D721Med (cell line): ENCODE data around the gene ALDH3B1.

Experiments used
- DNase-seq: peaks from one replicate; pipeline ENCODE4 v3.0.0; 2011; ENCODE audit warnings: low spot score; ENCODE audit not compliant: insufficient read length
- FAIRE-seq: peaks from 2 replicates; lab custom pipeline; 2011; peaks lifted over from hg19 to GRCh38; lab: Jason Lieb, UNC
- TF ChIP-seq, protein P1 (sequence below): IDR thresholded peaks from 2 replicates; pipeline ENCODE4 v1.5.1; 2012; ENCODE audit warnings: mild to moderate bottlenecking, control low read depth; ENCODE audit not compliant: insufficient read depth; ENCODE audit errors: missing control alignments

The ALDH3B1 gene

DNA sequence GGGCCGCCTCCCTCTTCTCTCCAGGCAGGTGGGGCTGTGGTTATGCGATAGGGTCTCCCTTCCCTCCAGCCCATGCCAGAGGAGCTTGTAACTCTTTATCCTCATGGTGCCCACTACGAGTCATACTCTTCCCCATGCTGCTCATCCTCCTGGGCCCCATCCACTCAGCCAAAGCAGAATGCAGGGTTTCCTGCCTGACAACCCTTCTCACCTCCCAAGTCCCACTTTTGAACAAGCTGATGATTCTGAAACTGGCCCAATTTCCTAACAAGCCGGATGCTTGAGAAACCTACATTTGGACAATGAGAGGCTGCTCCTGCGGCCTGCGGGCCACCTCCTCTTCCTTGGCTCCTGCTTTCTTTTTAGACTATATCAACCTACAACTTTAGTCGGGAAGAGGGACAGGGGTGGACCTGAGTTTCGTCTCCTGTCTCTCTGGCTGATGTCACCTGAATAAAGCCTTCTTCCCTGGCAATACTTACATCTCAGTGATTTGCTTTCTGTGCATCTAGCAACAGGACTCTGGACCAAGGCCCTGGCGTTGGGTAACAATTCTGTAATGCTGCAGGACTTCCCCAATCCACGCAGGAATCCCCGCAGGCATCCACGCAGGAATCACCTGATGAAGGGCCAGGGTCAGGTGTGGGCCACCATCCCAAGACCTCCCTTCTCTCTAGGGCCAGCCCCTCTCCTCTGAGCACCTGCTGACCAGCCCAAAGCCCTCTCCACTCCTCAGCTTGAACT, 18.8 kb downstream of the ALDH3B1 start:
- FAIRE-seq = no peak
- TF ChIP-seq, protein P1, sequence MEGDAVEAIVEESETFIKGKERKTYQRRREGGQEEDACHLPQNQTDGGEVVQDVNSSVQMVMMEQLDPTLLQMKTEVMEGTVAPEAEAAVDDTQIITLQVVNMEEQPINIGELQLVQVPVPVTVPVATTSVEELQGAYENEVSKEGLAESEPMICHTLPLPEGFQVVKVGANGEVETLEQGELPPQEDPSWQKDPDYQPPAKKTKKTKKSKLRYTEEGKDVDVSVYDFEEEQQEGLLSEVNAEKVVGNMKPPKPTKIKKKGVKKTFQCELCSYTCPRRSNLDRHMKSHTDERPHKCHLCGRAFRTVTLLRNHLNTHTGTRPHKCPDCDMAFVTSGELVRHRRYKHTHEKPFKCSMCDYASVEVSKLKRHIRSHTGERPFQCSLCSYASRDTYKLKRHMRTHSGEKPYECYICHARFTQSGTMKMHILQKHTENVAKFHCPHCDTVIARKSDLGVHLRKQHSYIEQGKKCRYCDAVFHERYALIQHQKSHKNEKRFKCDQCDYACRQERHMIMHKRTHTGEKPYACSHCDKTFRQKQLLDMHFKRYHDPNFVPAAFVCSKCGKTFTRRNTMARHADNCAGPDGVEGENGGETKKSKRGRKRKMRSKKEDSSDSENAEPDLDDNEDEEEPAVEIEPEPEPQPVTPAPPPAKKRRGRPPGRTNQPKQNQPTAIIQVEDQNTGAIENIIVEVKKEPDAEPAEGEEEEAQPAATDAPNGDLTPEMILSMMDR = no peak
- DNase-seq = no peak

DNA sequence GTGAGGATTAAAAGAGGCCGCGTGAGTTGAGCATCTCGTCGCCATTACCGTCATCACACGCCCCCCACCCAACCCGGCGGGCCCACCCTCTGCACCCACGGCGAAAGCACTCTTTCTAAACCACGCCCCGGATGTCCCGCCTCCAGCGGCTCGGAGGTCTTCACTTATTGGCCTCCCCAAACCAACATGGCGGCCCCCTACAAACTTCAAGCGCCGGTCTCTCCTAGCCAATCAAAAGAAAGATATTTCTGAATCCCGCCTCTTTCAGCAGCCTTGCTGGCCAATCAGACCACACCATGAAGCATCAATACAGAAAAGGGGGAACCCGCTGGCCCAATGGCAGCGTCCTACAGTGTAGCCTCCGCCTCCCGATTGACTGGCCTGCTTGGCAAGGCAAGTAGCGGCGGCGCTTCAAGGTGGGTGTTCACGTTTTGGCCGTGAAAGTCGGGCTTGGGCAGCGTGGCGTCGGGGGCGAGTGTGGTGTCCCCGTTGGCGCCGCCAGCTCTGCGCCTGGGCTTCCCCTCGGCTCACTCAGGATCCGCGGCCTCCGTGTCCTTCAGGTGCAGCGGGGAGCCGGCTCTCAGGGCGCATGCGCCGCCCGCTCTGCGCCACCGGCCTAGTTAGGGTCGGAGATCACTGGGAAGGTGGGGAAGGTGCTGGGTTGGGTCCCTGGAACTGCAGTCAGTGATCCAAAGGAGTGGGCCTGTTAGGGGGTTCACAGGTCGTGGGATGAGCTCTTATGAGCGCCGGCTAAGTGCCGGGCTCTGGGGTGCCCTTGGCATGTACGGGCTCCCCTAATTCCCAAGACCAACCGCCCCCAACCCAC, 20.4 kb downstream of the ALDH3B1 start, which contains the start of gene NDUFS8:
TSS of gene NDUFS8 (plus strand) at position 364 of the 826 bp plus-strand sequence. CDS start 1,471 bp downstream, outside the sequence.
- DNase-seq (peak; percentile 99), FAIRE-seq (no peak)

DNA sequence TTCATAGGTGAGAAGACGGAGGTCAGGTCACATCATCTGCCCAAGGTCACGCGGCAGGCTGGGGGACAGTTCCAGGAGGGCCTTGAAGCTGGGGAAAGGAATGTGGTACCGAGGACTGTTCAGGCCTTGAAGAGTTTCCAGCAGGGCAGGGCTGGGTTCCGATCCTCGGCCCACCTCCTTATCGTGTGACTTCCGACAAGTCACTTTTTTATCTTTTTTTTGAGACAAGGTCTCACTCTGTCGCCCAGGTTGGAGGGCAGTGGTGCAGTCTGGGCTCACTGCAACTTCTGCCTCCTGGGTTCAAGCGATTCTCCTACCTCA, 21.0 kb downstream of the ALDH3B1 start:
- FAIRE-seq (no peak), DNase-seq (no peak)
- TF ChIP-seq, protein P1 = no peak

More for the DNA sequence above, 20.4 kb downstream of the ALDH3B1 start, which contains the start of gene NDUFS8:
- TF ChIP-seq, protein P1 = no peak

DNA sequence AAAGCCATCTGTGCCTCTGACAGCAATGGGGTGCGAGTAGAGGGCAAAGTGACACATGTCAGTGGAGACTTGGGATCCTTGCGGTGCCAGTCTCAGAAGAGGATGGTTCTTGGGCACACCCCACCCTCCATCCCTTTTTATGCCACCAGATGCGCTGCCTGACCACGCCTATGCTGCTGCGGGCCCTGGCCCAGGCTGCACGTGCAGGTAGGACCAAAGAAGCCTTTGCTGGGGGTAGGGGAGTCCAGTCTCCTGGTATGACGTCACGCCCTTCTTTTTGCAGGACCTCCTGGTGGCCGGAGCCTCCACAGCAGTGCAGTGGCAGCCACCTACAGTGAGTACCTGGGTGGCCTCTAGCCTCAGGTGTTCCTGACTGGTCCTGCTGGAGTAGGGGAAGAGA, 21.9 kb downstream of the ALDH3B1 start:
- no peak for DNase-seq
- FAIRE-seq = no peak
- TF ChIP-seq, protein P1 = no peak

DNA sequence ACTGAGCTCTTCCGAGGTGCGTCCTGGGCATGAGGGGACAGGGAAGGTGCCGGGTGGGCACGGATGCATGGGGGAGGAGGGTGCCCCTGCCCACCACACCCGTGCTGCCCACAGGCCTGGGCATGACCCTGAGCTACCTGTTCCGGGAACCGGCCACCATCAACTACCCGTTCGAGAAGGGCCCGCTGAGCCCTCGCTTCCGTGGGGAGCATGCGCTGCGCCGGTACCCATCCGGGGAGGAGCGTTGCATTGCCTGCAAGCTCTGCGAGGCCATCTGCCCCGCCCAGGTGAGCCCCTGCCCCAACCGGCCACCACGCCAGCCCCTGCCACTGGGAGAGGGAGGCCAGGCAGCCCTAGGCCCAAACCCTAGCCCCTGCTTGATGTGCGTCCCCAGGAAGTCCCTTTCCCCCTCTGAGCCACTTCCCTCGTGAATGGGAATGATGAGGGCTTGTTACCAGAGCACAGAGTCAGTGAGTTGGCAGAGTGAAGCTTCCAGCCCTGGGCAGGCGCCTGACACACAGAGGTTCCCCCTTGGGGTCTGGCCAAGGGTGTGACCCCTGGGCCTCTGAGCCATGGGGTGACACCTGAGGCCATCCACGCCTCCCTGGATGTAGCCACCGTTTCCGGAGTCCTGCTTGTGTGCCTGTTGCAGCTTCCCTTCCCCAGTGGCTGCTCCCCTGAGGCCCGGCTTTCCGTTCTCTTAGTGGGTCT, 23.0 kb downstream of the ALDH3B1 start:
- DNase-seq (no peak), FAIRE-seq (no peak)
- TF ChIP-seq, protein P1 = no peak

DNA sequence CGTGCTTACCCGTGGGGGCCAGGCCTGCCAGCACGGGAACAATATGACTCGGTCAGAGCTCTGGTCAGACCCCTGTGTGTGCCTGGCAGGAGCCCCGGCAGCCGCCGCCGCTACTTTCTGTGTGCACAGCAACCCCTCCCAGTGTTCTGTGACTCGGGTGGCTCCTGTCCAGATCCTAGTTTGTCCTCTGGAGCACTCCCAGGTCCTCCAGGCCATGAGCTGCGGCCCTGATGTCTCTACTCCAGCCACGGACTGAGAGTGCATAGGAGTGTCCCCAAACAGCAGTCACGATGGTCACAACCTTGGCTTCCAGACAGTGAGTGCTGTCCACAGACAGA, 23.6 kb downstream of the ALDH3B1 start:
- TF ChIP-seq, protein P1 = no peak
- DNase-seq = no peak
- FAIRE-seq = no peak
